ENCODE data around the gene ZNF480. TPM values are rescaled to one million over a fixed set of nuclear protein-coding genes. Genes with fewer than 3 reads are reported as not detected.
"Not testable (repeated sequence)": the region's sequence is repeated elsewhere in the genome, so short reads cannot be mapped to it uniquely, and the experiment has no call there.

The ZNF480 gene
- total RNA-seq, 1 donor from 2014 or later = 23.8 TPM

- no peak for DNase-seq (ENCODE audit: low spot score)
Observed at GRCh38 chr19:52336791-52337381, 39.9 kb downstream of the ZNF480 start.

DNA sequence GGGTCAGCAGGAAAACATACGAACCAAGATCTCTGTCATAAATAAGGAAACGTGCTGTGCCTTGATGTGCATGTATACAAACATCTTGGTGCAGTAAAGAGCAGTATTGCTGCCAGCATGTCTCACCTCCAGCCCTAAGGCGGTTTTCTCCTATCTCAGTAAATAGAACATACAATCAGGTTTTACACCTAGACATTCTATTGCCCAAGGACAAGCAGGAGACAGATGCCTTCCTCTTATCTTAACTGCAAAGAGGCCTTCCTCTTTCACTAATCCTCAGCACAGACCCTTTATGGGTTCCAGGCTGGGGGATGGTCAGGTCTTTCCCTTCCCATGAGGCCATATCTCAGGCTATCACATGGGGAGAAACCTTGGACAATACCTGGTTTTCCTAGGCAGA, 42.1 kb downstream of the ZNF480 start:
- DNase-seq (ENCODE audit: low spot score) = not testable (repeated sequence)

DNA sequence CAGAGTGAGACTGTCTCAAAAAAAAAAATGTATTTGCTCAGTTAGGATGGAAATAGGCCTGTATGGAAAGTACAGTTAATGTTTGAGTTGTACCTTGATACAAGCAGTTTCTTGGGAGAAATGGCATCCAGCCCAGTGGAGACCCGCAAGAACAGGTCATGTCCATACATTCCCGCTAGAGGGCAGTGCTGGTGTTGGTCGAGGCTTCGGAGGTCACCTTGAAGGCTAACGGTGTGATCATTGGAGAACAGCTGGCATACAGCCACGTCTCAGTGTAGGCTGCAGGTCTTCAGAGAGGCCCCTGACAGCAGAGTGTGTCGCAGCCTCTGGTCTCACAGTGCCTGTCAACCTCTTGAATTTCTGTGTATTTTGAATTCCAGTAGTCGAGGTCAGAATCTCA, 46.6 kb downstream of the ZNF480 start:
- DNase-seq (ENCODE audit: low spot score) = peak; percentile 51

DNA sequence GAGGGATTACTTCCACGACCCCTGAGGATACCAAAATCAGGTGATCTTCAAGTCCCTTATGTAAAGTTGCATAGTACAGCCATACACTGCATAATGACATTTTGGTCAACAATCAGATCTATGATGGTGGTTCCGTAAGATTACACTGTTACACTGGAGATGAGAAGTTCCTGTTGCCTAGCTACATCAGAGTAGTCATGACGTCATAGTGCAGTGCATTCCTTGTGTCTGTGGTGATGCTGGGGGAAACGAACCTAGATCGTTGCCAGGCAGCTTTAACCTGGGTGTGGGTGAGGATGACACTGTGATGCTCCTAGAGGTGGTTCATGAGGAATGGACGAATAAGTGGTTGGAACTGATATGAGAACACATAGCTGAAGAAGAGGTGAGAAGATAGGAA, 48.2 kb downstream of the ZNF480 start:
- no peak for DNase-seq (ENCODE audit: low spot score)

- DNase-seq (ENCODE audit: low spot score) = no peak
Observed at GRCh38 chr19:52351512-52351911, 54.5 kb downstream of the ZNF480 start.

DNA sequence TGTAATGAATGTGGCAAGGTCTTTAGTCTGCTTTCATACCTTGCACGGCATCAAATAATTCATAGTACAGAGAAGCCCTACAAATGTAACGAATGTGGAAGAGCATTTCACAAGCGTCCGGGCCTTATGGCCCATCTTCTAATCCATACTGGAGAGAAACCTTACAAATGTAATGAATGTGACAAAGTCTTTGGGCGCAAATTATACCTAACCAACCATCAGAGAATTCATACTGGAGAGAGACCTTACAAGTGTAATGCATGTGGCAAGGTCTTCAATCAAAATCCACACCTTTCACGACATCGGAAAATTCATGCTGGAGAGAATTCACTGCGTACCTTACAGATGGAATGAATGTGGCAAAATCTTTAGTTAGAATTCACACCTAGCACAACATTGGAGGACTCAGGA, 69.5 kb downstream of the ZNF480 start:
- DNase-seq (ENCODE audit: low spot score) = no peak

DNA sequence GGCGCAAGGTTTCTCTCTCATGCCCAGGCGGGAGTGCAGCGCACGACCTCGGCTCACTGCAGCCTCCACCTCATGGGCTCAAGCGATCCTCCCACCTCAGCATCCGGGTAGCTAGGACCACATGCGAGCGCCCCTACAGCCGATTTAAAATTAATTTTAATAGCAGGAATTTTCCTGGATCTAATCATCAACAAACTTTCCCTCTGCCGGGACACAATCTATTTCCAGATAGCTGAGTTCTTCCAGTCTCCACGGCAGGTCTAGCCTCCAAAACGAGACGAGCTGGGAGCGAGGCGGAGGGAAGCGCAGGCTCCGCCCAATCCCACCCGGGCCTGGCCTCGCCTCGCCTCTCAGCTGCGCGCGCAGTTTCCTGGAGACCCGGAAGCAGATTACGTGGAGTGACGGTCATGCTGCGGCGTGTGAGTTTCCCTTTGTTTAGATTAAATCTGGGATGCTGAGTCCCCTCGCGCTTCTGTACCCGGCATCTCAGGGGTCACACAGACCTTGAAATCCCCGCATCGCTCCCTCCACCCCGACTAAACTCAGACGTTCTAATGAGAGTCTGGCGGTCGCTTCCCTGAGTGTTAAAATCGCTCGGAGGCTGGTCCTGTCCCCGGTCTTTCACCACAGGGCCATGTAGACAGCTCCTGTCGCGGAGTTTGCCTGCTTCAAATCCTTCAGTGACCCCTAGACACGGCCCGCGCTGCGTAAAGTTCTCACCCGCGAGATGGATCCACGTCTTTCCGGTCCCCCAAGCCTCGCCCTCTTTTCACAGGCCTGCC, 72.8 kb downstream of the ZNF480 start, which contains the start of gene ZNF880:
ZNF880 (plus strand) TSS at position 365 of the 782 bp plus-strand sequence; CDS start at position 408, 43 bp downstream.
- peak; percentile 96 for DNase-seq (ENCODE audit: low spot score)

GRCh38 chr19:52370341-52370710, 73.4 kb downstream of the ZNF480 start:
- no peak for DNase-seq (ENCODE audit: low spot score)

Other genes starting within 250 kb of the ZNF480 start
- 19.7 TPM for gene ZNF432, start 248.3 kb upstream of the ZNF480 start, total RNA-seq
- 38.7 TPM for gene ZNF841, start 201.4 kb upstream of the ZNF480 start, total RNA-seq
- gene ZNF616, start 157.2 kb upstream of the ZNF480 start, total RNA-seq = 16.0 TPM
- 22.0 TPM for gene ZNF836, start 125.5 kb upstream of the ZNF480 start, total RNA-seq
- gene PPP2R1A, start 107.1 kb upstream of the ZNF480 start, total RNA-seq = 259 TPM
- 31.8 TPM for gene ZNF766, start 27.6 kb upstream of the ZNF480 start, total RNA-seq
- 6.9 TPM for gene ZNF610, start 39.1 kb downstream of the ZNF480 start, total RNA-seq
- 37.5 TPM for gene ZNF880, start 72.8 kb downstream of the ZNF480 start, total RNA-seq
- gene ZNF528, start 100.7 kb downstream of the ZNF480 start, total RNA-seq = 56.3 TPM
- gene ZNF534, start 132.0 kb downstream of the ZNF480 start, total RNA-seq = not detected
- gene ZNF578, start 156.4 kb downstream of the ZNF480 start, total RNA-seq = 5.1 TPM
- gene ZNF808, start 230.5 kb downstream of the ZNF480 start, total RNA-seq = 23.4 TPM

All from ureter (tissue), 1 donor.